ENCODE measurements around the gene ROR2. TPM values are rescaled to one million over a fixed set of nuclear protein-coding genes. Genes with fewer than 3 reads are reported as not detected.

The ROR2 gene
- total and polyA plus RNA-seq, 2 of the 13 experiments (the other 11 are each of a cell fraction or from before 2014, with no cell fraction given), result not detected

DNA sequence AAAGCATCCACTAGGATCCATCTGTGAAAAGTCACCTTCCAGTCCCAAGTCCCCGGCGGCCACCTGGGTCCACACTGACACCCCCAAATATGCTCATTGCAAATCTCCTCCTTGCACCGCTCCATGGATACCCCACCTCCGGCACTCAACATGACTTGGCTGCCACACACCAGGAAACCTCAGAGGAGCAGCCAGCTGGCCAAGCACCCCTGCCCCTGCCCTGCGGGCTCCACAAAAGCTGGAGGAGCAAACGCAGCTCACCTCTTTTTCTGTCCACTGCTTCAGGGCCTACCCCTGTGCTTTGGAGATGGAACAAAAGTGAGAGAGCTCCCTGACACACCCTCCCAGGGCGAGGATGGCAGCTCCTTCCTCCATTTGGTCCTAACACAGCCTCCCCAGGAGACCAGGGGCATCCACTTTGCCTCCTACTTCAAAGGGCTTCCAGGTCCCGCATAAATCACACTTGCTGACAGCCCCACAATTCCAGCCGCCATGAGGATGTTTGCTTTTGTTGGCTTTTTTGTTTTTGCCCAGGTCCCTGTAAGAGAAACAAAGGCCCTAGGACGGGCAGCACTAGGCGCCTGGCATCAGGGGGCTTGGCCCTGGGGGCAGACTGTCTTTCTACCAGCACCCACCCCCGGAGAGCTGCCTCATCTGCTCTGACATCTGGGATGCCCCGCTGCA is 14.8 kb downstream of the ROR2 start:
- BruUV-seq (replicated peaks), result no TSS peak
- DNase-seq (ENCODE audit: low spot score) (no peak), ATAC-seq (no peak), FAIRE-seq (no peak)
- Histone ChIP-seq H3K27ac (ENCODE audit: extremely low read length, insufficient read depth, low read length) (no peak overlapping the region), H3K27me3 (ENCODE audit: control insufficient read depth in 1 of 2, insufficient read depth in 2 of 2, low read length in 2 of 2) (peaks cover 1 to 19% of the 10 kb centered on the region in 2 experiments; a peak in 3 of 5 replicates), H3K4me2 (ENCODE audit: low read depth, low read length) (no peak overlapping the region), H3K36me3 (replicated peaks in 1 of 2; ENCODE audit: control insufficient read depth in 1 of 2, insufficient read depth in 2 of 2, low read length in 2 of 2) (no peaks in the 10 kb centered on the region), H3K9me3 (ENCODE audit: low read length) (peaks cover 19% of the 10 kb centered on the region), H3K9ac (ENCODE audit: insufficient read depth, low read depth, low read length) (no peak overlapping the region), H4K20me1 (ENCODE audit: insufficient read depth, low read length) (no peaks in the 10 kb centered on the region), H3K79me2 (ENCODE audit: insufficient read depth, low read length) (no peaks in the 10 kb centered on the region), H3K4me3 (replicated peaks in 1 of 3; ENCODE audit: insufficient read depth in 1 of 3, low read depth in 2 of 3, low read length in 3 of 3) (no peak overlapping the region), H2AFZ (ENCODE audit: low read length) (no peak overlapping the region), H3K4me1 (ENCODE audit: insufficient read depth, low read length) (no peaks in the 10 kb centered on the region)
- WGBS (ENCODE audit: low lambda C conversion rate), result 31% methylated on average over 10 of the region's 13 CpGs
- POLR2A ChIA-PET, result no interaction called here
- CTCF ChIA-PET (ENCODE audit: low intra/inter-chr PET ratio, low total read pairs), result no interaction called here
- TF ChIP-seq, protein P1, sequence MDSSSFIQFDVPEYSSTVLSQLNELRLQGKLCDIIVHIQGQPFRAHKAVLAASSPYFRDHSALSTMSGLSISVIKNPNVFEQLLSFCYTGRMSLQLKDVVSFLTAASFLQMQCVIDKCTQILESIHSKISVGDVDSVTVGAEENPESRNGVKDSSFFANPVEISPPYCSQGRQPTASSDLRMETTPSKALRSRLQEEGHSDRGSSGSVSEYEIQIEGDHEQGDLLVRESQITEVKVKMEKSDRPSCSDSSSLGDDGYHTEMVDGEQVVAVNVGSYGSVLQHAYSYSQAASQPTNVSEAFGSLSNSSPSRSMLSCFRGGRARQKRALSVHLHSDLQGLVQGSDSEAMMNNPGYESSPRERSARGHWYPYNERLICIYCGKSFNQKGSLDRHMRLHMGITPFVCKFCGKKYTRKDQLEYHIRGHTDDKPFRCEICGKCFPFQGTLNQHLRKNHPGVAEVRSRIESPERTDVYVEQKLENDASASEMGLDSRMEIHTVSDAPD (CRISPR knock-in tag; IDR thresholded peaks at IDR 0.05), result no peak
- TF ChIP-seq ZNF101 (CRISPR knock-in tag; IDR thresholded peaks at IDR 0.05; ENCODE audit: borderline replicate concordance, low read depth) (no peak), ZFP90 (CRISPR knock-in tag; IDR thresholded peaks at IDR 0.05; ENCODE audit: borderline replicate concordance) (no peak), MATR3 (CRISPR knock-in tag; IDR thresholded peaks at IDR 0.05) (no peak), NFKB2 (CRISPR knock-in tag; IDR thresholded peaks at IDR 0.05; ENCODE audit: borderline replicate concordance) (no peak)
- intact Hi-C loops (cut with micrococcal nuclease; ENCODE audit: unreplicated experiment), result no loop called here
- in situ Hi-C loops (cut with HindIII; ENCODE audit: extremely low pct_ligation_motif_present, low pct_unique_long_range_greater_than_20kb), result no loop called here

DNA sequence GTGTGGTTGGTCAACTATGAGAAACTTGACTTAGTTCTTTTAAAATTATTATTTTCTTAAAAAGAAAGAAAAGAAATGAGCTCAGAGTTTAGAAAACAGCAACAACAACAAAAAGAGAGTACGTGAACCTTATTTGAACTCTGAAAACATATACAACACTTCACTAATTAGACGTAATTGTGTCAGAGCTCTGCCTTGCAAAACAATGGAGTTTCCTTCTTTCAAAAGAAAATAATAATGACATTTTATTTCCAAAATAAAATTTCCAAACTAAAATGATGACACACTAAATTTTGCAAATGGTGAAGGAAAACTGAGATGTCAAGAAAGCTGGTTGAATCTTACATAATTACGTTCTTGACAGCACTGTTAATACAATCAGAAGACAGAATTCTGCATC is 15.4 kb downstream of the ROR2 start:
- no peak for ATAC-seq
- no peak overlapping the region for H3K4me3 ChIP-seq (replicated peaks in 1 of 3; ENCODE audit: insufficient read depth in 1 of 3, low read depth in 2 of 3, low read length in 3 of 3)
- POLR2A ChIA-PET, result no interaction called here
- H3K27ac ChIP-seq (ENCODE audit: extremely low read length, insufficient read depth, low read length), result no peak overlapping the region
- no peaks in the 10 kb centered on the region for H3K79me2 ChIP-seq (ENCODE audit: insufficient read depth, low read length)
- in situ Hi-C loops (cut with HindIII; ENCODE audit: extremely low pct_ligation_motif_present, low pct_unique_long_range_greater_than_20kb) (no loop called here), intact Hi-C loops (cut with micrococcal nuclease; ENCODE audit: unreplicated experiment) (no loop called here)
- BruUV-seq (replicated peaks), result no TSS peak
- H3K27me3 ChIP-seq (ENCODE audit: control insufficient read depth in 1 of 2, insufficient read depth in 2 of 2, low read length in 2 of 2), result peaks cover 1 to 16% of the 10 kb centered on the region in 2 experiments; a peak in 2 of 5 replicates
- 4% methylated on average over 3 of the region's 3 CpGs for WGBS (ENCODE audit: low lambda C conversion rate)
- H3K4me2 ChIP-seq (ENCODE audit: low read depth, low read length), result no peak overlapping the region
- no peaks in the 10 kb centered on the region for H3K36me3 ChIP-seq (replicated peaks in 1 of 2; ENCODE audit: control insufficient read depth in 1 of 2, insufficient read depth in 2 of 2, low read length in 2 of 2)
- FAIRE-seq, result no peak
- H4K20me1 ChIP-seq (ENCODE audit: insufficient read depth, low read length), result no peaks in the 10 kb centered on the region
- H3K9me3 ChIP-seq (ENCODE audit: low read length), result peaks cover 25% of the 10 kb centered on the region
- no peak for DNase-seq (ENCODE audit: low spot score)
- H2AFZ ChIP-seq (ENCODE audit: low read length), result no peak overlapping the region
- H3K9ac ChIP-seq (ENCODE audit: insufficient read depth, low read depth, low read length), result no peak overlapping the region
- CTCF ChIA-PET (ENCODE audit: low intra/inter-chr PET ratio, low total read pairs), result no interaction called here
- H3K4me1 ChIP-seq (ENCODE audit: insufficient read depth, low read length), result no peaks in the 10 kb centered on the region
- no peak for TF ChIP-seq SRSF9 (IDR thresholded peaks at IDR 0.05; ENCODE audit: borderline replicate concordance, insufficient read depth, low read depth, low read length, poor library complexity, severe bottlenecking)
- TF ChIP-seq ZNF101 (CRISPR knock-in tag; IDR thresholded peaks at IDR 0.05; ENCODE audit: borderline replicate concordance, low read depth), result no peak
- TF ChIP-seq, protein P2, sequence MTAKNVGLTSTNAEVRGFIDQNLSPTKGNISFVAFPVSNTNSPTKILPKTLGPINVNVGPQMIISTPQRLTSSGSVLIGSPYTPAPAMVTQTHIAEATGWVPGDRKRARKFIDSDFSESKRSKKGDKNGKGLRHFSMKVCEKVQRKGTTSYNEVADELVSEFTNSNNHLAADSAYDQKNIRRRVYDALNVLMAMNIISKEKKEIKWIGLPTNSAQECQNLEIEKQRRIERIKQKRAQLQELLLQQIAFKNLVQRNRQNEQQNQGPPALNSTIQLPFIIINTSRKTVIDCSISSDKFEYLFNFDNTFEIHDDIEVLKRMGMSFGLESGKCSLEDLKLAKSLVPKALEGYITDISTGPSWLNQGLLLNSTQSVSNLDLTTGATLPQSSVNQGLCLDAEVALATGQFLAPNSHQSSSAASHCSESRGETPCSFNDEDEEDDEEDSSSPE (CRISPR knock-in tag; IDR thresholded peaks at IDR 0.05), result no peak
- TF ChIP-seq, protein P3, sequence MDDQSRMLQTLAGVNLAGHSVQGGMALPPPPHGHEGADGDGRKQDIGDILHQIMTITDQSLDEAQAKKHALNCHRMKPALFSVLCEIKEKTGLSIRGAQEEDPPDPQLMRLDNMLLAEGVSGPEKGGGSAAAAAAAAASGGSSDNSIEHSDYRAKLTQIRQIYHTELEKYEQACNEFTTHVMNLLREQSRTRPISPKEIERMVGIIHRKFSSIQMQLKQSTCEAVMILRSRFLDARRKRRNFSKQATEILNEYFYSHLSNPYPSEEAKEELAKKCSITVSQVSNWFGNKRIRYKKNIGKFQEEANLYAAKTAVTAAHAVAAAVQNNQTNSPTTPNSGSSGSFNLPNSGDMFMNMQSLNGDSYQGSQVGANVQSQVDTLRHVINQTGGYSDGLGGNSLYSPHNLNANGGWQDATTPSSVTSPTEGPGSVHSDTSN (CRISPR knock-in tag; IDR thresholded peaks at IDR 0.05; ENCODE audit: borderline replicate concordance), result no peak
- TF ChIP-seq ZSCAN12 (CRISPR knock-in tag; IDR thresholded peaks at IDR 0.05), result no peak
- no peak for TF ChIP-seq ZNF572 (CRISPR knock-in tag; IDR thresholded peaks at IDR 0.05)
- no peak for TF ChIP-seq HDAC6 (IDR thresholded peaks at IDR 0.05; ENCODE audit: low read depth, low read length)
- no peak for TF ChIP-seq ZNF441 (CRISPR knock-in tag; IDR thresholded peaks at IDR 0.05; ENCODE audit: borderline replicate concordance)
- TF ChIP-seq RBM22 (optimal IDR thresholded peaks at IDR 0.05; ENCODE audit: low read length), result no peak
- TF ChIP-seq CBX5 (CRISPR knock-in tag; IDR thresholded peaks at IDR 0.05; ENCODE audit: borderline replicate concordance), result no peak
